SK-N-MC (cell line): ENCODE measurements around the gene TSPAN13.

Experiments used
- EZH2 ChIP-seq: fragments of 200-600 bp; sonication (generic); IDR thresholded peaks from one replicate; pipeline ENCODE4 v1.6.1; 2017; ENCODE audit warnings: antibody characterized with exemption
- FOXP2 ChIP-seq: optimal IDR thresholded peaks from 2 replicates; pipeline ENCODE3; 2011; ENCODE audit warnings: mild to moderate bottlenecking, moderate library complexity; ENCODE audit not compliant: insufficient read depth; ENCODE audit errors: extremely low read length, control extremely low read depth
- POLR2AphosphoS5 ChIP-seq: IDR thresholded peaks from 2 replicates; pipeline ENCODE4 v1.6.1; 2012; ENCODE audit warnings: mild to moderate bottlenecking, low read depth, low read length, borderline replicate concordance

DNA sequence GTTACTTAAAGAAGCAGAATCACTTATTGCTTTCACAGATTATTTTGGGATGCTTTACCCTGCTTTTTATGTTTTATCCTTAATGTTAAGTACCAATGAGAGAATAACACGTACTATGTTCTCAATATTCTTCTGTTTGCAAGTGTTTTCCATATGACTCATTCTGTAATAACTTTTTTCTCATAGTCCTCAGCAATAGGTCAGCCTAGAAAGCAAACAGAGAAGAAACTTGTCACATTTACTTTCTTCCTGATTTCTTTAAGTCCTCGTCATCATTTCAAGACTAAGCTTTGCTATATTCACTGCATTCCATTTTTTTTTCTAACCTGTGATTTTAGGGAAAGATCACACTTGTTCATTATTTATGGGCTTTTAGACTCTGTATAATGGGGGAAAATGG, 58.0 kb downstream of the TSPAN13 start:
- TF ChIP-seq EZH2 (no peak), POLR2AphosphoS5 (no peak), FOXP2 (no peak)
